IMR-90 (cell line): ENCODE data around the gene DNAJB8.

Experiments used
- BHLHE40 ChIP-seq: fragments of 150-350 bp; IDR thresholded peaks from 2 replicates; pipeline ENCODE4 v1.6.1; 2016; ENCODE audit warnings: mild to moderate bottlenecking, low read depth, low read length
- CEBPB ChIP-seq: IDR thresholded peaks from 2 replicates; pipeline ENCODE4 v1.6.1; 2012; ENCODE audit warnings: low read depth, low read length, improper control_type of control experiment
- CTCF ChIP-seq: conservative IDR thresholded peaks from 2 replicates; pipeline ENCODE4 v1.5.1; 2012; ENCODE audit warnings: mild to moderate bottlenecking, low read depth, low read length, improper control_type of control experiment
- FOS ChIP-seq: fragments of 150-350 bp; IDR thresholded peaks from 2 replicates; pipeline ENCODE4 v1.6.1; 2016; ENCODE audit warnings: low read depth, low read length
- MAFK ChIP-seq: IDR thresholded peaks from 2 replicates; pipeline ENCODE4 v1.6.1; 2012; ENCODE audit warnings: low read depth, low read length, improper control_type of control experiment
- MAZ ChIP-seq: IDR thresholded peaks from 2 replicates; pipeline ENCODE4 v1.6.1; 2012; ENCODE audit warnings: low read depth, mild to moderate bottlenecking, low read length, improper control_type of control experiment, moderate library complexity, borderline replicate concordance
- MXI1 ChIP-seq: IDR thresholded peaks from 2 replicates; pipeline ENCODE4 v1.6.1; 2012; ENCODE audit warnings: low read depth, mild to moderate bottlenecking, low read length, moderate library complexity, borderline replicate concordance
- POLR2A ChIP-seq: IDR thresholded peaks from 2 replicates; pipeline ENCODE4 v1.6.1; 2012; ENCODE audit warnings: mild to moderate bottlenecking, low read depth, low read length
- RCOR1 ChIP-seq: IDR thresholded peaks from 2 replicates; pipeline ENCODE4 v1.6.1; 2012; ENCODE audit warnings: mild to moderate bottlenecking, low read length, improper control_type of control experiment; ENCODE audit not compliant: insufficient replicate concordance
- RFX5 ChIP-seq: IDR thresholded peaks from 2 replicates; pipeline ENCODE4 v1.8.0; 2012; ENCODE audit warnings: low read depth, mild to moderate bottlenecking, low read length, moderate library complexity
- SMC3 ChIP-seq: fragments of 150-350 bp; IDR thresholded peaks from 2 replicates; pipeline ENCODE4 v1.6.1; 2016; ENCODE audit warnings: low read depth, mild to moderate bottlenecking, antibody characterized with exemption, low read length, moderate library complexity
- TF ChIP-seq, protein P1 (sequence below): fragments of 150-350 bp; IDR thresholded peaks from 2 replicates; pipeline ENCODE4 v1.6.1; 2017; ENCODE audit warnings: mild to moderate bottlenecking, antibody characterized with exemption, low read length, low read depth
- TF ChIP-seq, protein P2 (sequence below): fragments of 150-350 bp; IDR thresholded peaks from 2 replicates; pipeline ENCODE4 v1.6.1; 2016; ENCODE audit warnings: low read depth, mild to moderate bottlenecking, low read length, moderate library complexity, borderline replicate concordance

- TF ChIP-seq CTCF: no peak
- TF ChIP-seq CEBPB: no peak
- TF ChIP-seq POLR2A: no peak
- TF ChIP-seq RCOR1: no peak
- TF ChIP-seq SMC3: no peak
- TF ChIP-seq, protein P1, sequence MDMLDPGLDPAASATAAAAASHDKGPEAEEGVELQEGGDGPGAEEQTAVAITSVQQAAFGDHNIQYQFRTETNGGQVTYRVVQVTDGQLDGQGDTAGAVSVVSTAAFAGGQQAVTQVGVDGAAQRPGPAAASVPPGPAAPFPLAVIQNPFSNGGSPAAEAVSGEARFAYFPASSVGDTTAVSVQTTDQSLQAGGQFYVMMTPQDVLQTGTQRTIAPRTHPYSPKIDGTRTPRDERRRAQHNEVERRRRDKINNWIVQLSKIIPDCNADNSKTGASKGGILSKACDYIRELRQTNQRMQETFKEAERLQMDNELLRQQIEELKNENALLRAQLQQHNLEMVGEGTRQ: peak; percentile 32; the same call in 1 of the 2 replicates
- TF ChIP-seq RFX5: no peak
- no peak for TF ChIP-seq BHLHE40
- no peak for TF ChIP-seq MAFK
- no peak for TF ChIP-seq FOS
- TF ChIP-seq MXI1: no peak
- TF ChIP-seq, protein P2, sequence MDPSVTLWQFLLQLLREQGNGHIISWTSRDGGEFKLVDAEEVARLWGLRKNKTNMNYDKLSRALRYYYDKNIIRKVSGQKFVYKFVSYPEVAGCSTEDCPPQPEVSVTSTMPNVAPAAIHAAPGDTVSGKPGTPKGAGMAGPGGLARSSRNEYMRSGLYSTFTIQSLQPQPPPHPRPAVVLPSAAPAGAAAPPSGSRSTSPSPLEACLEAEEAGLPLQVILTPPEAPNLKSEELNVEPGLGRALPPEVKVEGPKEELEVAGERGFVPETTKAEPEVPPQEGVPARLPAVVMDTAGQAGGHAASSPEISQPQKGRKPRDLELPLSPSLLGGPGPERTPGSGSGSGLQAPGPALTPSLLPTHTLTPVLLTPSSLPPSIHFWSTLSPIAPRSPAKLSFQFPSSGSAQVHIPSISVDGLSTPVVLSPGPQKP: no peak
- no peak for TF ChIP-seq MAZ
Observed at GRCh38 chr3:128496602-128497304, 30.1 kb upstream of the DNAJB8 start.
